22Rv1 (cell line): Measurements from ENCODE around the gene SPSB1.

Experiments
- H3K27ac ChIP-seq: fragments of 450-650 bp; 2 replicates; pipeline ENCODE4 v1.5.1; 2017
- ZFX ChIP-seq: fragments of 450-650 bp; IDR thresholded peaks from 2 replicates; pipeline ENCODE4 v1.6.1; 2017; ENCODE audit warnings: antibody characterized with exemption, borderline replicate concordance
- TF ChIP-seq, protein P1 (sequence below): fragments of 450-650 bp; IDR thresholded peaks from 2 replicates; pipeline ENCODE4 v1.5.1; 2017; ENCODE audit warnings: mild to moderate bottlenecking

The SPSB1 gene

DNA sequence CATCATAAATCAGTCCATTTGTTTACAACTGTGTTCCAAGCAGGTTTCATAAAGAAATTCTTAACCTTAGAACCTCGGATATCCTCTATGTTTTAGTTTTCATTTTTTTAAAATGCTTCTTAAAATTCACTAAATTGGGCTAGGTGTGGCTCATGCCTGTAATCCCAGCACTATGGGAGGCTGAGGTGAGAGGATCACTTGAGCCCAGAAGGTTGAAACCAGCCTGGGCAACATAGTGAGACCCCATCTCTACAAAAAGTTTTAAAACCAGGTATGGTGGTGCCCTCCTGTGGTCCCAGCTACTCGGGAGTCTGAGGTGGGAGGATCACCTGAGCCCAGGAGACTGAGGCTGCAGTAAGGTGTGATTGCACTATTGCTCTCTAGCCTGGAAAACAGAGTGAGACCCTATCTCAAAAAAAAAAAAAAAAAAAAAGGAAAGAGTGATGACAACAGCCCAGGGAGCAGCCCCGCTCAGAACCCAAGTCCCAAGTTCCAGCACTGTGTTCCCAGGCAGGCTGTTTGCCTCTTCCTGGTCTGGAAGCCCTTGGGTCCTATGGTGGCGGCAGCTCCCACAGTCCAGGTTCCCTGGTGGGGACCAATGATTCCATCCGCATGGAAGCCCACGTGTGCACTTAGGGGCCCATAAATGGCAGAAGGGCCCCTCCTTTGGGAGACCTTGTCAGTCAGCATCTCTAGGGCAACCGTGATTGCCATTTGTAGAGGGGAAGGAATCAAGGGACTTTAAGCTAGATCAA, 24.7 kb upstream of the SPSB1 start:
- no peak overlapping the region for H3K27ac ChIP-seq
- TF ChIP-seq, protein P1, sequence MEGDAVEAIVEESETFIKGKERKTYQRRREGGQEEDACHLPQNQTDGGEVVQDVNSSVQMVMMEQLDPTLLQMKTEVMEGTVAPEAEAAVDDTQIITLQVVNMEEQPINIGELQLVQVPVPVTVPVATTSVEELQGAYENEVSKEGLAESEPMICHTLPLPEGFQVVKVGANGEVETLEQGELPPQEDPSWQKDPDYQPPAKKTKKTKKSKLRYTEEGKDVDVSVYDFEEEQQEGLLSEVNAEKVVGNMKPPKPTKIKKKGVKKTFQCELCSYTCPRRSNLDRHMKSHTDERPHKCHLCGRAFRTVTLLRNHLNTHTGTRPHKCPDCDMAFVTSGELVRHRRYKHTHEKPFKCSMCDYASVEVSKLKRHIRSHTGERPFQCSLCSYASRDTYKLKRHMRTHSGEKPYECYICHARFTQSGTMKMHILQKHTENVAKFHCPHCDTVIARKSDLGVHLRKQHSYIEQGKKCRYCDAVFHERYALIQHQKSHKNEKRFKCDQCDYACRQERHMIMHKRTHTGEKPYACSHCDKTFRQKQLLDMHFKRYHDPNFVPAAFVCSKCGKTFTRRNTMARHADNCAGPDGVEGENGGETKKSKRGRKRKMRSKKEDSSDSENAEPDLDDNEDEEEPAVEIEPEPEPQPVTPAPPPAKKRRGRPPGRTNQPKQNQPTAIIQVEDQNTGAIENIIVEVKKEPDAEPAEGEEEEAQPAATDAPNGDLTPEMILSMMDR: no peak
- TF ChIP-seq ZFX: no peak

- H3K27ac ChIP-seq: no peak overlapping the region
- TF ChIP-seq, protein P1: no peak
- TF ChIP-seq ZFX: no peak
These were observed 23.6 kb upstream of the SPSB1 start for GRCh38 chr1:9269078-9269501.

DNA sequence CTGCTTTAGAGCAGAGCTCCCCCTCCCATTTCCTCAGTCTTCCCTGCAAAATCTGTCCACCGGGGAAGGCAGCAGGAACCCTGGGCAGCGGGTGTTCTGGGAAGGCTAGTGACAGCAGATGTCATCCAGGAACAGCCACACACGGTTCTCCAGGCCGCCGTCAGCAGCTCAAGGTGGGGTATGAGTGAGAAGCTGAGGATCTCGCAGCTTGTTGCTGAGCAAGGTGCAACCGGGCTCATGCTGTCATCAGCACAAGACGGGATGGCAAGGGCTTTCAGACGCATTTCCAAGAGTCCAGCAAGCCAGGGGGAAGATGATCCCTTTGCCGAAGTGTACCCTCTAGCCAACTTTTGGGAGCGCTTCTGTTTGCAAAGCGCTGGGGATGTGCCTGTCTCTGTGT, 23.0 kb upstream of the SPSB1 start:
- no peak overlapping the region for H3K27ac ChIP-seq
- TF ChIP-seq, protein P1: no peak
- no peak for TF ChIP-seq ZFX

DNA sequence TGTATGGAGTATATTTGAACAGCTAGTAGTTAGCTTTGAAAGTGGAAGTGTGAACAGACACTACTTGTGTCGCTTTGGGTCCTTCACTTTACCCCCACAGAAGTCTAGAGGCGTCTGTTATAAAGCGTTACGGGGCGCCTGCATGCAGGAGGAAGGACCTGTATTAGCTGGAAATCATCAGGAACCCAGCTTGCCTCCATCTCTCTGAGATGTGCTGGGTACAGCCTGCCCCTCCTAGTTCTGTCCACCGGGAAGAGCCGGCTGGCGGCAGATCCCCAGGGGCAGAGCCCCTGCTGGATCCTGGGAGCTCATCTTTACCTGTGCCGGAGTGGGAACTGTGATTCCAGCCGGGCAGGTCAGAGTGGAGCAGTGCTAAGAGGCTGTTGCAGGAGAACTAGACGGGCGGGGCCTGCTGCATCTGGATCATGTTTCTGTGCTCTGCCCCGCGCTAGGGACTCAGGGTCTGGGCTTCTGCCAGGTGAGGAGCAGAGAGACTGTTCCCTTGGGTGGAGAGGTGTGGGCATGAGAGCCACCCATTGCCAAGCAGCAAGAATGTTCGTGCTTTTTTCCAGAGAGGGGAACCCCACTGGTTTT, 22.3 kb upstream of the SPSB1 start:
- TF ChIP-seq, protein P1: no peak
- no peak for TF ChIP-seq ZFX
- no peak overlapping the region for H3K27ac ChIP-seq

DNA sequence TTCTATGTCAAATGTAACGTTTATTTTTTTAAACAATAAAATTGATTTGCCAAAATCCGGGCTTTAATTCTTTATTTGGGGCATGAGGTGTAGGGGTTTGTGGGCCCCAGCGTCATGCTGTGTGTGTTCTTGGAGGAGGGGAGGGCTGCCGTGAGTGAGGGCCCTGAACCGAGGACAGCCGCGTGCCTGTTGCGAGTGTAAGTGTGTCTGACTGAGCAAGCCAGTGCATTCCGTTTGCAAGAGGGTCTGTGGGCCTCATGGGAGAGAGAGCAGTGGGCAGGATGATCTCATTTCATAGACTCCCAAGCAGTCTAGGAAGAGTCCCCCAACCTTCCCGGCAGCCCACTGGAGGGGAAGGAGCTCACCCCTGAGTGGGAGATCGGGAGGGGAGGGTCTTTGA, 21.4 kb upstream of the SPSB1 start:
- no peak overlapping the region for H3K27ac ChIP-seq
- no peak for TF ChIP-seq ZFX
- TF ChIP-seq, protein P1: no peak

DNA sequence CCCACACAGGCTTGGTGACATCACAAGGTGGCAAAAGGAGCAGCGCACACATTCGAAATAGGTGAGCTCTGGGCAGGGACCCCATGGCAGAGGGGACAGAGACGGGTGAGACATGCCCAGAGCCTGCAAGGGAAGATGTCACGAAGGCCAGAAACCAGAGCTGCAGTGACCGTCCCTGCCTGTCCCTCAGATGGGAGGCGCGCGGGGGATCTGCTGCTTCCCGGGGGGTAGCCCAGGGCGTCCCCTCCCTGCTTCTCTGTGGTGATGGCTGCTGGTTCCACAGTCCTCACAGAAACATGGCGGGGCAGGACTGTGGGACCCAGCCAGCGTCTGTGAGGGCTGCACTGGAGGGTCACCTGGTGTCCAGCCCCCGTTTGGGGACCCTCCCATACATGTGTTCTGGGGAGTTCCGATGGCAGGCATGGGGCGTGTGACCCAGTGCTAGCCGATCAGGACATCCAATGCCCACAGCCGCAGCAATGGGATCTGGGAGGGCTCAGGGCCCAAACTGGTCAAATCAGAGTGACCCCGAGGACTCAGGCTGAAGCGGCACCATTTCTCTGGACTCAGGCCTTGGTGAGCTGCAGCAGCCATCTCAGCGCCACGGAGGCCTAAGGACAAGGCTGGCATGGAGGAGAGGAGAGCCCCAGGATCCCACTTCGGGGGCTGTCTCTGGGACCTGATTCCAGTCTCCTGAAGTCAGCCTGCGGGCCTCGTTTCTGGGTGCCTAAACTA, 20.7 kb upstream of the SPSB1 start:
- TF ChIP-seq, protein P1: no peak
- TF ChIP-seq ZFX: no peak

GRCh38 chr1:9273177-9273576, 19.5 kb upstream of the SPSB1 start:
- TF ChIP-seq, protein P1: no peak
- no peak for TF ChIP-seq ZFX
- no peak overlapping the region for H3K27ac ChIP-seq

More for the DNA sequence above, 20.7 kb upstream of the SPSB1 start:
- H3K27ac ChIP-seq: no peak overlapping the region
